ENCODE data around the gene MSL1. TPM values are rescaled to one million over a fixed set of nuclear protein-coding genes. Genes with fewer than 3 reads are reported as not detected.

MSL1 gene
- total RNA-seq, 4 donors from 2014 or later = 69.9 to 101 (median 80.4) TPM

GRCh38 chr17:40074175-40074512, 47.6 kb upstream of the MSL1 start:
- TF ChIP-seq CTCF (IDR thresholded peaks at IDR 0.05) (no peak), POLR2A (IDR thresholded peaks at IDR 0.05) (no peak)
- WGBS, 2 donors = 80 to 88% methylated on average over 5 to 7 of the region's 8 CpGs
- intact Hi-C loops (cut with DNase I) = no loop called here

GRCh38 chr17:40074871-40075200, 46.9 kb upstream of the MSL1 start:
- TF ChIP-seq CTCF (IDR thresholded peaks at IDR 0.05) = no peak
- peak in 1 of 2 donors; percentile 1 for TF ChIP-seq POLR2A (IDR thresholded peaks at IDR 0.05)
- Histone ChIP-seq H3K27me3 (no peaks in the 10 kb centered on the region), H3K4me1 (peaks cover 66 to 76% of the 10 kb centered on the region in 2 donors), H3K36me3 (no peaks in the 10 kb centered on the region), H3K4me3 (replicated peaks in 1 of 3) (no peak overlapping the region), H3K9me3 (no peaks in the 10 kb centered on the region), H3K27ac (peak overlapping the region; percentile 90 to 94 (median 93))
- 60 to 62% methylated on average over 6 of the region's 6 CpGs for WGBS, 2 donors
- no peak for DNase-seq
- intact Hi-C loops (cut with DNase I) = no loop called here

More at GRCh38 chr17:40074175-40074512, 47.6 kb upstream of the MSL1 start:
- no peaks in the 10 kb centered on the region for H3K9me3 ChIP-seq
- H3K4me1 ChIP-seq = peaks cover 73 to 80% of the 10 kb centered on the region in 2 donors
- no peaks in the 10 kb centered on the region for H3K36me3 ChIP-seq
- no peaks in the 10 kb centered on the region for H3K27me3 ChIP-seq
- DNase-seq = no peak
- no peak overlapping the region for H3K4me3 ChIP-seq (replicated peaks in 1 of 3)
- H3K27ac ChIP-seq = peak overlapping the region; percentile 90 to 94 (median 93)

- intact Hi-C loops (cut with DNase I) = no loop called here
- TF ChIP-seq POLR2A (IDR thresholded peaks at IDR 0.05) = peak in 1 of 2 donors; percentile 29
- peak; percentile 67 to 98 (median 88) for TF ChIP-seq CTCF (IDR thresholded peaks at IDR 0.05)
- Histone ChIP-seq H3K4me1 (peaks cover 60 to 70% of the 10 kb centered on the region in 2 donors), H3K9me3 (no peaks in the 10 kb centered on the region), H3K4me3 (replicated peaks in 1 of 3) (no peak overlapping the region), H3K36me3 (no peaks in the 10 kb centered on the region), H3K27me3 (no peaks in the 10 kb centered on the region), H3K27ac (peak overlapping the region; percentile 90 to 94 (median 93))
- 7 to 30% methylated on average over 2 to 8 of the region's 11 CpGs for whole genome bisulfite sequencing, 2 donors
- peak; percentile 95 to 97 for DNase-seq
Observed at GRCh38 chr17:40075201-40075941, 46.4 kb upstream of the MSL1 start.

GRCh38 chr17:40075942-40076498, 45.8 kb upstream of the MSL1 start:
- H3K4me3 ChIP-seq (replicated peaks in 1 of 3) = no peak overlapping the region
- no peaks in the 10 kb centered on the region for H3K27me3 ChIP-seq
- peaks cover 54 to 64% of the 10 kb centered on the region in 2 donors for H3K4me1 ChIP-seq
- TF ChIP-seq CTCF (IDR thresholded peaks at IDR 0.05) (no peak), POLR2A (IDR thresholded peaks at IDR 0.05) (no peak)
- intact Hi-C loops (cut with DNase I) = no loop called here
- WGBS, 2 donors = 61 to 66% methylated on average over 7 to 8 of the region's 8 CpGs
- no peak for DNase-seq
- H3K27ac ChIP-seq = peak overlapping the region; percentile 90 to 94 (median 93)
- H3K36me3 ChIP-seq = no peaks in the 10 kb centered on the region
- H3K9me3 ChIP-seq = no peaks in the 10 kb centered on the region

- WGBS, 2 donors = 85 to 90% methylated on average over 7 of the region's 7 CpGs
- Histone ChIP-seq H3K36me3 (no peaks in the 10 kb centered on the region), H3K9me3 (no peaks in the 10 kb centered on the region), H3K27ac (peak overlapping the region in 2 of 3 donors; percentile 20 to 94), H3K4me1 (peaks cover 48 to 58% of the 10 kb centered on the region in 2 donors), H3K27me3 (no peaks in the 10 kb centered on the region), H3K4me3 (replicated peaks in 1 of 3) (no peak overlapping the region)
- DNase-seq = no peak
- TF ChIP-seq POLR2A (IDR thresholded peaks at IDR 0.05) (no peak), CTCF (IDR thresholded peaks at IDR 0.05) (no peak)
- intact Hi-C loops (cut with DNase I) = no loop called here
Observed at GRCh38 chr17:40076591-40076990, 45.2 kb upstream of the MSL1 start.
